ENCODE results near the gene GPX2.

DNA sequence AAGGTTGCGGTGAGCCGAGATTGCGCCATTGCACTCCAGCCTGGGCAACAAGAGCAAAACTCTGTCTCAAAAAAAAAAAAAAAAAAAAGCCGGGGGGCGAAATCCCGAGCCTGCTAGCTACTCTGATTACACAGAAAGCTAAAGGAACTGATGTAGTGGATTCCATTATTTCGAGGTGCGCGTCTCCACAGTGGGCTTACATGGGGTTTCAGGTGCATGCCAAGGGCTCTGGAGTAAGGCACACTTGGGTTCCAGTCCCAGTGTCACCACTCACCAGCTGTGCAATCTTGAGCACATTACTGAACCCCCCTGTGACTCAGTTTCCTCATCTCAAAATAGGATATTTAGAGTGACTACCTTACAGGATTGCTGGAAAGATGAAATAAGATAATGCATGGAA, 31.3 kb upstream of the GPX2 start:
- TF ChIP-seq, protein P1, sequence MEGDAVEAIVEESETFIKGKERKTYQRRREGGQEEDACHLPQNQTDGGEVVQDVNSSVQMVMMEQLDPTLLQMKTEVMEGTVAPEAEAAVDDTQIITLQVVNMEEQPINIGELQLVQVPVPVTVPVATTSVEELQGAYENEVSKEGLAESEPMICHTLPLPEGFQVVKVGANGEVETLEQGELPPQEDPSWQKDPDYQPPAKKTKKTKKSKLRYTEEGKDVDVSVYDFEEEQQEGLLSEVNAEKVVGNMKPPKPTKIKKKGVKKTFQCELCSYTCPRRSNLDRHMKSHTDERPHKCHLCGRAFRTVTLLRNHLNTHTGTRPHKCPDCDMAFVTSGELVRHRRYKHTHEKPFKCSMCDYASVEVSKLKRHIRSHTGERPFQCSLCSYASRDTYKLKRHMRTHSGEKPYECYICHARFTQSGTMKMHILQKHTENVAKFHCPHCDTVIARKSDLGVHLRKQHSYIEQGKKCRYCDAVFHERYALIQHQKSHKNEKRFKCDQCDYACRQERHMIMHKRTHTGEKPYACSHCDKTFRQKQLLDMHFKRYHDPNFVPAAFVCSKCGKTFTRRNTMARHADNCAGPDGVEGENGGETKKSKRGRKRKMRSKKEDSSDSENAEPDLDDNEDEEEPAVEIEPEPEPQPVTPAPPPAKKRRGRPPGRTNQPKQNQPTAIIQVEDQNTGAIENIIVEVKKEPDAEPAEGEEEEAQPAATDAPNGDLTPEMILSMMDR (IDR thresholded peaks at IDR 0.05), result no peak
- no peak for TF ChIP-seq ZFX (IDR thresholded peaks at IDR 0.05; ENCODE audit: borderline replicate concordance)

All from 22Rv1 (cell line).